Psoas muscle (tissue), 8 donors: ENCODE results near the gene TSR3. TPM values are rescaled to one million over a fixed set of nuclear protein-coding genes. Genes with fewer than 3 reads are reported as not detected.

ENCODE experiments used
- ATAC-seq, 4 donors: fragments of 200-7000 bp; cut with Tn5 transposase; one replicate each; pipeline ENCODE4 v1.9.1; 2020; ENCODE audit warnings: moderate library complexity in 3 of 4, mild to moderate bottlenecking in 2 of 4
- DNase-seq, 2 donors: peaks; one replicate each; pipeline ENCODE4 v3.0.0-alpha.2; 2020
- H3K27ac ChIP-seq: fragments of 200-600 bp; one replicate; pipeline ENCODE4 v1.8.0; 2022
- H3K27me3 ChIP-seq, 3 donors: fragments of 200-600 bp in 1 of 3; one replicate each; pipeline versions ENCODE4 v1.6.1 to v1.8.0; 2013 to 2022; ENCODE audit warnings: low read length in 2 of 3, mild to moderate bottlenecking in 2 of 3, moderate library complexity in 1 of 3; ENCODE audit not compliant: insufficient read depth in 3 of 3
- H3K36me3 ChIP-seq, 2 donors: fragments of 200-600 bp in 1 of 2; one replicate each; pipeline versions ENCODE4 v1.6.1 to v1.8.0; 2013 to 2022; ENCODE audit warnings: low read depth in 1 of 2, mild to moderate bottlenecking in 1 of 2, moderate library complexity in 1 of 2; ENCODE audit not compliant: insufficient read depth in 1 of 2
- H3K4me1 ChIP-seq: fragments of 200-600 bp; one replicate; pipeline ENCODE4 v1.8.0; 2022
- H3K4me3 ChIP-seq: fragments of 200-600 bp; one replicate; pipeline ENCODE4 v1.8.0; 2022; ENCODE audit warnings: mild to moderate bottlenecking
- H3K9me3 ChIP-seq: fragments of 200-600 bp; one replicate; pipeline ENCODE4 v1.8.0; 2022
- WGBS, 3 donors: extraction: QIAGEN DNeasy Blood & Tissue Kit; methylation state at CpG; one replicate each; pipeline versions ENCODE4 v1.1.6 to v1.1.7; 2013; 5-methylcytosine and 5-hydroxymethylcytosine counted together
- intact Hi-C, 2 donors: fragments of 100-400 bp; cut with DNase I; formaldehyde crosslinking; loops; one replicate each; pipeline versions ENCODE4 v1.11.0 to v1.14.2; 2022
- polyA plus RNA-seq, 3 donors: library from polyadenylated mRNA; stranded (reverse); fragments of 200-250 nt; gene quantifications; one replicate each; pipeline ENCODE4 v1.2.3, GENCODE V29; 2013
- total RNA-seq, 4 donors: library from RNA; stranded (reverse); fragmentation: NEBNext Ultra II Directional in 2 of 4; extraction: Animal tissue kit (Norgen Biotek cat#: 25700) in 2 of 4; gene quantifications; one replicate each; pipeline versions ENCODE4 v1.2.1 to v1.2.4, GENCODE V29; 2021 to 2023
- TF ChIP-seq, protein P1 (sequence below): fragments of 200-600 bp; IDR thresholded peaks from one replicate; pipeline ENCODE4 v1.8.0; 2022; ENCODE audit warnings: antibody characterized with exemption
- donor health status: healthy with polysubstance abuse.
- donor health status: DM: no; HTN: no; CAD: no; lungs with moderate emphysema.
- donor health status: Bipolar disorder and iron deficiency.
- donor health status: healthy.
- donor health status: DM: yes; HTN: yes; CAD: no.
- donor health status: DM: no; HTN: no; CAD: no.
- donor health status: DM: no; HTN: no; CAD: no.
- donor health status: DM: yes; HTN: yes; CAD: no.

TSR3 gene
- total and polyA plus RNA-seq, 7 donors = 40.0 to 109 (median 55.1) TPM

DNA sequence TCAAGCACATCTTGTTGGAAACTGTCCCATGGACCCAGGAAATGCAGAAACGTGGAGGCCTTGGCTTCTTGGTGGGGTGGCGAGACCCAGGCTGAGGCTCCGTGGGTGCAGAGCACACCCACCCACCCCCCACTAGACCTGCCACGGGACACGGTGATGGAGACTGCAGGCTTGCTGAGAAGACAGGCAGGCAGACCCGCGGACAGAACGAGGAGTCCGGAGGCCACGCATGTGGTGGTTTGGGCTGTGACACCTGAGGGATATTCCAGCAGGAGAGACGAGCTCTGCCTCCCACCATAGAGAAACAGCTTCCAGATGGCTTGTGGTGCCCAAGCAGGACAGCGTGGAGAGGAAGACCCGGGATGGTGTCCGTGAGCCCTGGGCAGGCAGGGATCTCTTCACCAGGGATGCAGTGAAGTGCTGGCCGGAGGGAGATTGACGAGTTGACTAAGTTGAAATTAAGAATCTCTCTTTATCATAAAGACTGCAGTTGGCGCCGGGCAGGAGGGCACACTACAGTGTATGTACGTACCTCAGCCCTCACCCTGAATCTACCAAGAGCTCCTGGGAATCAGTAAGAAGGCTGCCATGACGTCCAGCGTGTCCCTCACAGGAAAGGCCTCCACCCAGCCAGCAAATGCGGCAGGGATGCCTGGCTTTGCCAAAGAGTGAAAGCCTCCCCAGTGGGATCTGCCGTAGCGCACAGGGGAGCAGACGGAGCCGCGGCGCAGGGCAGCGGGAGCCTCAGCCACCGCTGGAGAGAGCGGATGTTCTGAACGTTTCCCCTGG, 34.0 kb downstream of the TSR3 start:
- DNase-seq = no peak
- H3K4me3 ChIP-seq = no peak overlapping the region
- no peak for ATAC-seq
- H3K4me1 ChIP-seq = peaks cover 12% of the 10 kb centered on the region
- peaks cover 14 to 88% of the 10 kb centered on the region in 2 donors for H3K36me3 ChIP-seq
- intact Hi-C loops = no loop called here
- TF ChIP-seq, protein P1, sequence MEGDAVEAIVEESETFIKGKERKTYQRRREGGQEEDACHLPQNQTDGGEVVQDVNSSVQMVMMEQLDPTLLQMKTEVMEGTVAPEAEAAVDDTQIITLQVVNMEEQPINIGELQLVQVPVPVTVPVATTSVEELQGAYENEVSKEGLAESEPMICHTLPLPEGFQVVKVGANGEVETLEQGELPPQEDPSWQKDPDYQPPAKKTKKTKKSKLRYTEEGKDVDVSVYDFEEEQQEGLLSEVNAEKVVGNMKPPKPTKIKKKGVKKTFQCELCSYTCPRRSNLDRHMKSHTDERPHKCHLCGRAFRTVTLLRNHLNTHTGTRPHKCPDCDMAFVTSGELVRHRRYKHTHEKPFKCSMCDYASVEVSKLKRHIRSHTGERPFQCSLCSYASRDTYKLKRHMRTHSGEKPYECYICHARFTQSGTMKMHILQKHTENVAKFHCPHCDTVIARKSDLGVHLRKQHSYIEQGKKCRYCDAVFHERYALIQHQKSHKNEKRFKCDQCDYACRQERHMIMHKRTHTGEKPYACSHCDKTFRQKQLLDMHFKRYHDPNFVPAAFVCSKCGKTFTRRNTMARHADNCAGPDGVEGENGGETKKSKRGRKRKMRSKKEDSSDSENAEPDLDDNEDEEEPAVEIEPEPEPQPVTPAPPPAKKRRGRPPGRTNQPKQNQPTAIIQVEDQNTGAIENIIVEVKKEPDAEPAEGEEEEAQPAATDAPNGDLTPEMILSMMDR = no peak
- H3K27me3 ChIP-seq = no peaks in the 10 kb centered on the region
- WGBS, 3 donors = 87 to 88% (median 88%) methylated on average over 32 of the region's 32 CpGs
- H3K27ac ChIP-seq = no peak overlapping the region
- H3K9me3 ChIP-seq = no peaks in the 10 kb centered on the region

DNA sequence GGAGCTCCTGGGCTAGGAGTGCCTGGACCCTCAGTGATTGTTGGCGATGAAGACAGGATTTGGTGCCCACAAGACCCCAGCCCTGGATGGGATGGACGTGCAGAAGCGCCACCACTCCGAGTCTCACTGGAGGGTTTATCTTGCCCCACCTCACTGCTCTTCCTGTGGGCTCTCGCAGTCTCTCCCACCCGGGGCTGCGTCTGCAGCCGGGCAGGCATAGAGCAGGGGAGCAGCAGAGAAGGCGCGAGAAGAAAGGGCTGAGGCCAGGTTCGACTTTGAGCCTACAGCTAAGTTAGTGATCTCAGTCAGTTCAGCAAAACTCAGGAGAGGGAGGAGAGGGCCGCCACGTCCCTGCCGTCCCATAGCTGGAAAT, 35.7 kb downstream of the TSR3 start:
- no peak for ATAC-seq
- no peak overlapping the region for H3K4me3 ChIP-seq
- H3K4me1 ChIP-seq = peaks cover 28% of the 10 kb centered on the region
- intact Hi-C loops = no loop called here
- H3K27ac ChIP-seq = no peak overlapping the region
- 84 to 88% (median 84%) methylated on average over 14 of the region's 14 CpGs for WGBS, 3 donors
- TF ChIP-seq, protein P1 = no peak
- H3K27me3 ChIP-seq = no peaks in the 10 kb centered on the region
- no peaks in the 10 kb centered on the region for H3K9me3 ChIP-seq
- DNase-seq = no peak
- H3K36me3 ChIP-seq = peaks cover 14 to 72% of the 10 kb centered on the region in 2 donors

DNA sequence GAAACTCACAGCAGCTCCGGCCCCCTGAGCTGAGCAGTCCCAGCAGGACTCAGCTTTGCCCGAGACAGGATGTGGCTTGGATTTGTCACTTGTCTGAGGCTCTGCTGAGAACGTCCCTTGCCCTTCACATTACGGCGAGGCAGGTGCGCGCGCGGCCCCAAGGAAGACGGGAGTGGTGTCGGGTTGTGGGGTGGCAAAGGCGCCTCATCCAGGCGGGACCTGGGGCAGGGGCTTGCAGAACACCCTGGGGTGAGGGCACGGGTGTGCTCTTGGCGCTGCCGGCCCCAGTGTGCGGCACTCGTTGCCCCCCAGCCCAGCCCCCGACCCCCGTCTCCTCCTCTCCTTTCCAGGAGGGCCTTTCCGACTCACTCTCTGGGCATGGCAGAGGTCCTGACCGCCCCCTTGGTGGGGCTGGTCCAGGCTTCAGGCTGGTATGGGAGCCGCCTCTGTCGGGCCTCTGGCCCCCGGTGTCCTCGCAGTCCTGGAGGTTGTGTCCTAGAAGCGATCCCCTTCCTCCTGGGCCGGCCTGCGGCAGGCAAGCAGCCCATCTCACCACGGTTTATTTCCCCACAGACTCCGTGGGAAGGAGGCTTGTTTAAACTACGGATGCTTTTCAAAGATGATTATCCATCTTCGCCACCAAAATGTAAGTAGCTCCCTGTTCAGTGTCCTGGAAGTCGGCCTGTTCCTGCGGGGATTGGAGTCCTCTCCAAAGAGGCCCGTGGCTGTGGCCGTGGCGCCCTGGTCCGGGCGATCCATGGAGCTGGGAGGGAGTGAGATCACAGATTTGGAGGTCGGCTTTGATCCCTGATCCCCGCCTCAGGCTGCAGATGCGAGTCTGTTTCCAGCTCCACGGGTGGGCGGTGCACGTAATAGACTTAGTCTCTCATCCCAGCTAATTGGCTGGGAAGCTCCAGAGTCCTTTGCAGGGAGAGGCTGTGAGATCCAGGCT, 36.3 kb downstream of the TSR3 start:
- WGBS, 3 donors = 82 to 83% (median 82%) methylated on average over 38 to 46 of the region's 46 CpGs
- H3K27ac ChIP-seq = no peak overlapping the region
- H3K4me3 ChIP-seq = no peak overlapping the region
- intact Hi-C loops = no loop called here
- DNase-seq (no peak), ATAC-seq (no peak)
- no peaks in the 10 kb centered on the region for H3K9me3 ChIP-seq
- no peaks in the 10 kb centered on the region for H3K27me3 ChIP-seq
- TF ChIP-seq, protein P1 = no peak
- H3K36me3 ChIP-seq = peaks cover 14 to 66% of the 10 kb centered on the region in 2 donors
- peaks cover 35% of the 10 kb centered on the region for H3K4me1 ChIP-seq

DNA sequence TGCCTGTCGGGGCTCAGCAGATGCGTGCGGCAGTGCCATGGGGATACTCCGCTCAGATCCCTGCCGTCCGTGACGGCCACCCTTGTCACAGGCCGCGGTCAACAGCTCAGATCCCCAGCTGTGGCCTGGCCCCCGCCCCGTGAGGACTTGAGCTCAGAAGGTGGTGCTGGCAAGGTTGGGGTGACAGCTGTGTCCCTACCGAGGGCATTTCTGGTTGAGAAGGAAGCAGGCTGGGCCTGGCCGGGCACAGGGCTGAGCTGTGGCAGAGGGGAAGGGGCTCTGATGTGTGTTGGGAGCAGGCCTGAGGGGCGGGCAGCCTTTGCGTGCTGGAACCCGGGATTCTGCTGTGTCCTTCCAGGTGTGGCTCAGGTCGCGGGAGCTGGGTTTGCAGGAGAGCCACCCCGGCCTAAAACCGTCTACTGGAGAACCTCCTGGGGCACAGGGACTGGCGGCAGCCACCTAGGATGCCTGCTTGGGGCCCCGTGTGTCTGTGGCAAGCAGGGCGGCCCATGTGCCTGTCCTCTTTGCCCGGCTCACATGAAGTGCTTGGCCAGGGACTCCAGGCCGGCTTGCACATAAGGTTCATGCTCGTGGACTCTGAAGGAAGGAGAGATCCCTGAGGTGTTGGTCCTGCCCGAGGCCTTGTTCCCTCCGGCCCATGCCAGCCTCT, 37.1 kb downstream of the TSR3 start:
- no peaks in the 10 kb centered on the region for H3K9me3 ChIP-seq
- intact Hi-C loops = no loop called here
- WGBS, 3 donors = 67 to 71% (median 70%) methylated on average over 27 to 28 of the region's 28 CpGs
- TF ChIP-seq, protein P1 = no peak
- ATAC-seq = no peak
- H3K27ac ChIP-seq = no peak overlapping the region
- H3K4me1 ChIP-seq = peaks cover 37% of the 10 kb centered on the region
- DNase-seq = no peak
- peaks cover 10 to 57% of the 10 kb centered on the region in 2 donors for H3K36me3 ChIP-seq
- H3K27me3 ChIP-seq = no peaks in the 10 kb centered on the region
- H3K4me3 ChIP-seq = no peak overlapping the region
